ENCODE data around the gene PDE8A.
"Not testable (repeated sequence)": the region's sequence is repeated elsewhere in the genome, so short reads cannot be mapped to it uniquely, and the experiment has no call there.

The PDE8A gene

GRCh38 chr15:85010071-85010385, 28.4 kb downstream of the PDE8A start:
- Histone ChIP-seq H3K79me2 (ENCODE audit: low read length) (peaks cover 18% of the 10 kb centered on the region; the same call in 1 of the 2 replicates), H3K9me3 (replicated peaks; ENCODE audit: insufficient read depth, low read length) (no peaks in the 10 kb centered on the region), H3K4me2 (ENCODE audit: low read depth, low read length) (no peak overlapping the region), H2AFZ (ENCODE audit: low read length) (no peak overlapping the region), H3F3A (ENCODE audit: insufficient read depth, low read length) (no peaks in the 10 kb centered on the region), H3K9me2 (replicated peaks; ENCODE audit: insufficient read depth, low read length) (no peaks in the 10 kb centered on the region), H3K27ac (ENCODE audit: low read length) (no peak overlapping the region), H3K4me3 (ENCODE audit: low read length) (no peak overlapping the region), H4K20me1 (ENCODE audit: insufficient read depth, low read length) (no peaks in the 10 kb centered on the region), H3K9ac (ENCODE audit: low read length) (no peak overlapping the region), H3K36me3 (replicated peaks; ENCODE audit: insufficient read depth, low read length) (no peaks in the 10 kb centered on the region), H3K4me1 (ENCODE audit: low read length) (no peaks in the 10 kb centered on the region), H3K27me3 (replicated peaks; ENCODE audit: insufficient read depth, low read length) (no peaks in the 10 kb centered on the region)
- TF ChIP-seq, protein P1, sequence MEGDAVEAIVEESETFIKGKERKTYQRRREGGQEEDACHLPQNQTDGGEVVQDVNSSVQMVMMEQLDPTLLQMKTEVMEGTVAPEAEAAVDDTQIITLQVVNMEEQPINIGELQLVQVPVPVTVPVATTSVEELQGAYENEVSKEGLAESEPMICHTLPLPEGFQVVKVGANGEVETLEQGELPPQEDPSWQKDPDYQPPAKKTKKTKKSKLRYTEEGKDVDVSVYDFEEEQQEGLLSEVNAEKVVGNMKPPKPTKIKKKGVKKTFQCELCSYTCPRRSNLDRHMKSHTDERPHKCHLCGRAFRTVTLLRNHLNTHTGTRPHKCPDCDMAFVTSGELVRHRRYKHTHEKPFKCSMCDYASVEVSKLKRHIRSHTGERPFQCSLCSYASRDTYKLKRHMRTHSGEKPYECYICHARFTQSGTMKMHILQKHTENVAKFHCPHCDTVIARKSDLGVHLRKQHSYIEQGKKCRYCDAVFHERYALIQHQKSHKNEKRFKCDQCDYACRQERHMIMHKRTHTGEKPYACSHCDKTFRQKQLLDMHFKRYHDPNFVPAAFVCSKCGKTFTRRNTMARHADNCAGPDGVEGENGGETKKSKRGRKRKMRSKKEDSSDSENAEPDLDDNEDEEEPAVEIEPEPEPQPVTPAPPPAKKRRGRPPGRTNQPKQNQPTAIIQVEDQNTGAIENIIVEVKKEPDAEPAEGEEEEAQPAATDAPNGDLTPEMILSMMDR (IDR thresholded peaks at IDR 0.05; ENCODE audit: low read length) = no peak
- TF ChIP-seq EZH2 (optimal IDR thresholded peaks at IDR 0.05; ENCODE audit: low read depth, low read length) (no peak), EZH2phosphoT487 (IDR thresholded peaks at IDR 0.05; ENCODE audit: low read length) (no peak)
- DNase-seq = no peak

DNA sequence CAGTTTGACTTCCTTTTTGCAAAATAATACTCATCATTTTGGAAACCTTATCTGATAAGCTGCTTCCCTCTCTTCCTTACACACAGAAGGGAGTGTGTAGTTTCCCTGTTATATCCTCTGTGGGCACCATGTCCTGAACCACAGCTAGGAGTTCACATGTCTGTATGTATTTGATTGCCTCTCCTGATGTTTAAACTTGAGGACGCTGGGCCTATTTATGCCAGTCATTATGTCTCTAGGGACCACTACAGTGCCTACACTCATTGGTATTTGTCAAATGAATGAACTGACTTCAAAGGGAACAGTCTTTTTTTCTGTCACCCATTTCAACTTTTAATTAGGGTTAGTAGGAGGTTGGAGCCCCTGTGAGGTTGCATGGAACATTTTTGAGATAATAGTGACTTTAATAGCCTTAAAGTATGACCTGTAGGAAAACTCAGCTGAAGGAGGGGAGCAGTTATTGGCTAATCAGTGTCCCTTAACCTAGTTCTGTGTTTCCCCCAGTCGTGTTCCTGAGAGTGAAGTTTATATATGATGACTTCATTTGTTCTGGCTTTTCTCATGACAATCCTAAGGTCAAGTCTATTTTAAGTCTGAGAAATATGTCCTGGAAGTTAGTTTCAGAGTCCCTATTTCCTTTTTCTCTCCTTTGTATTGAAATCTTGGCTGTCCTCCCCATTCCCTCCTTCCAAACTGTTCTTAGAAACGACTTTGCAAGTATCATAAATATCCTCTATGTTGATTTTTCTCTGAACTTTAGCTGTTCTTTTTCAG, 28.9 kb downstream of the PDE8A start:
- Histone ChIP-seq H3K27ac (ENCODE audit: low read length) (no peak overlapping the region), H3F3A (ENCODE audit: insufficient read depth, low read length) (no peaks in the 10 kb centered on the region), H3K9me2 (replicated peaks; ENCODE audit: insufficient read depth, low read length) (no peaks in the 10 kb centered on the region), H3K4me3 (ENCODE audit: low read length) (no peak overlapping the region), H3K4me2 (ENCODE audit: low read depth, low read length) (no peak overlapping the region), H3K4me1 (ENCODE audit: low read length) (no peaks in the 10 kb centered on the region), H3K9ac (ENCODE audit: low read length) (no peak overlapping the region), H2AFZ (ENCODE audit: low read length) (no peak overlapping the region), H4K20me1 (ENCODE audit: insufficient read depth, low read length) (no peaks in the 10 kb centered on the region), H3K27me3 (replicated peaks; ENCODE audit: insufficient read depth, low read length) (no peaks in the 10 kb centered on the region), H3K36me3 (replicated peaks; ENCODE audit: insufficient read depth, low read length) (no peaks in the 10 kb centered on the region), H3K9me3 (replicated peaks; ENCODE audit: insufficient read depth, low read length) (no peaks in the 10 kb centered on the region), H3K79me2 (ENCODE audit: low read length) (peaks cover 16% of the 10 kb centered on the region; the same call in 1 of the 2 replicates)
- no peak for DNase-seq
- TF ChIP-seq EZH2 (optimal IDR thresholded peaks at IDR 0.05; ENCODE audit: low read depth, low read length) = no peak
- TF ChIP-seq EZH2phosphoT487 (IDR thresholded peaks at IDR 0.05; ENCODE audit: low read length) = no peak
- TF ChIP-seq, protein P1 (IDR thresholded peaks at IDR 0.05; ENCODE audit: low read length) = no peak

- Histone ChIP-seq H3K27me3 (replicated peaks; ENCODE audit: insufficient read depth, low read length) (no peaks in the 10 kb centered on the region), H3K4me3 (ENCODE audit: low read length) (no peak overlapping the region), H3K79me2 (ENCODE audit: low read length) (peaks cover 20% of the 10 kb centered on the region; the same call in 1 of the 2 replicates), H3K4me1 (ENCODE audit: low read length) (no peaks in the 10 kb centered on the region), H4K20me1 (ENCODE audit: insufficient read depth, low read length) (no peaks in the 10 kb centered on the region), H3K9me2 (replicated peaks; ENCODE audit: insufficient read depth, low read length) (no peaks in the 10 kb centered on the region), H3F3A (ENCODE audit: insufficient read depth, low read length) (no peaks in the 10 kb centered on the region), H3K9me3 (replicated peaks; ENCODE audit: insufficient read depth, low read length) (no peaks in the 10 kb centered on the region), H2AFZ (ENCODE audit: low read length) (no peak overlapping the region), H3K4me2 (ENCODE audit: low read depth, low read length) (no peak overlapping the region), H3K27ac (ENCODE audit: low read length) (no peak overlapping the region), H3K36me3 (replicated peaks; ENCODE audit: insufficient read depth, low read length) (no peaks in the 10 kb centered on the region), H3K9ac (ENCODE audit: low read length) (no peak overlapping the region)
- no peak for TF ChIP-seq EZH2 (optimal IDR thresholded peaks at IDR 0.05; ENCODE audit: low read depth, low read length)
- TF ChIP-seq, protein P1 (IDR thresholded peaks at IDR 0.05; ENCODE audit: low read length) = no peak
- no peak for TF ChIP-seq EZH2phosphoT487 (IDR thresholded peaks at IDR 0.05; ENCODE audit: low read length)
- no peak for DNase-seq
These were observed 29.5 kb downstream of the PDE8A start for GRCh38 chr15:85011160-85011571.

- not testable (repeated sequence) for H3K36me3 ChIP-seq (replicated peaks; ENCODE audit: insufficient read depth, low read length); DNase-seq; H3F3A ChIP-seq (ENCODE audit: insufficient read depth, low read length); H3K4me3 ChIP-seq (ENCODE audit: low read length); H3K4me2 ChIP-seq (ENCODE audit: low read depth, low read length); H3K27ac ChIP-seq (ENCODE audit: low read length); H3K27me3 ChIP-seq (replicated peaks; ENCODE audit: insufficient read depth, low read length); H3K9me2 ChIP-seq (replicated peaks; ENCODE audit: insufficient read depth, low read length); H3K9ac ChIP-seq (ENCODE audit: low read length); H2AFZ ChIP-seq (ENCODE audit: low read length); H4K20me1 ChIP-seq (ENCODE audit: insufficient read depth, low read length); H3K9me3 ChIP-seq (replicated peaks; ENCODE audit: insufficient read depth, low read length); H3K4me1 ChIP-seq (ENCODE audit: low read length)
- peaks cover 24% of the 10 kb centered on the region for H3K79me2 ChIP-seq (ENCODE audit: low read length)
These were observed 30.1 kb downstream of the PDE8A start for GRCh38 chr15:85011724-85012123.
